GM21737 (cell line): ENCODE measurements around the gene EVI5.
A peak's percentile ranks its signal among the peaks of the same experiment; 100 is the strongest.

Source experiments
- ATAC-seq: cut with Tn5 transposase; IDR thresholded peaks from one replicate; pipeline ENCODE4 v1.9.1; 2021; ENCODE audit warnings: mild to moderate bottlenecking, moderate library complexity; ENCODE audit not compliant: unreplicated experiment

Gene EVI5

GRCh38 chr1:92784639-92785500, at the start of gene EVI5:
Gene EVI5, minus strand, starts transcription at chr1:92785108. Its CDS starts 48,562 bp downstream, at chr1:92736546.
- peak; percentile 89 for ATAC-seq

- ATAC-seq: no peak
Measured at GRCh38 chr1:92834617-92835016, 49.7 kb upstream of the EVI5 start.

- ATAC-seq: no peak
Measured at GRCh38 chr1:92833840-92834239, 48.9 kb upstream of the EVI5 start.

GRCh38 chr1:92832537-92833114, 47.7 kb upstream of the EVI5 start:
- no peak for ATAC-seq

- peak; percentile 95 for ATAC-seq
Measured at GRCh38 chr1:92831762-92832536, 47.0 kb upstream of the EVI5 start, which contains the start of gene RPL5. Gene RPL5, plus strand, starts transcription at chr1:92832040. Its CDS starts 75 bp downstream, at chr1:92832115.

GRCh38 chr1:92831368-92831761, 46.5 kb upstream of the EVI5 start:
- peak; percentile 1 for ATAC-seq

- no peak for ATAC-seq
Measured at GRCh38 chr1:92826792-92827191, 41.9 kb upstream of the EVI5 start.

- ATAC-seq: no peak
Measured at GRCh38 chr1:92822879-92823278, 38.0 kb upstream of the EVI5 start.

GRCh38 chr1:92820551-92820950, 35.6 kb upstream of the EVI5 start:
- no peak for ATAC-seq

GRCh38 chr1:92820024-92820423, 35.1 kb upstream of the EVI5 start:
- no peak for ATAC-seq

- peak; percentile 75 for ATAC-seq
Measured at GRCh38 chr1:92817986-92818764, 33.3 kb upstream of the EVI5 start.

- no peak for ATAC-seq
Measured at GRCh38 chr1:92817137-92817697, 32.3 kb upstream of the EVI5 start.

- ATAC-seq: no peak
Measured at GRCh38 chr1:92816732-92817131, 31.8 kb upstream of the EVI5 start.

- ATAC-seq: no peak
Measured at GRCh38 chr1:92808381-92808780, 23.5 kb upstream of the EVI5 start.

GRCh38 chr1:92805216-92805615, 20.3 kb upstream of the EVI5 start:
- no peak for ATAC-seq

GRCh38 chr1:92804721-92805201, 19.9 kb upstream of the EVI5 start:
- no peak for ATAC-seq

GRCh38 chr1:92803140-92803887, 18.4 kb upstream of the EVI5 start:
- ATAC-seq: no peak

GRCh38 chr1:92797961-92798360, 13.1 kb upstream of the EVI5 start:
- ATAC-seq: no peak

- no peak for ATAC-seq
Measured at GRCh38 chr1:92797297-92797696, 12.4 kb upstream of the EVI5 start.

GRCh38 chr1:92795166-92795565, 10.3 kb upstream of the EVI5 start:
- no peak for ATAC-seq
